ENCODE results near the gene IL1RAPL2.

- TF ChIP-seq, protein P1, sequence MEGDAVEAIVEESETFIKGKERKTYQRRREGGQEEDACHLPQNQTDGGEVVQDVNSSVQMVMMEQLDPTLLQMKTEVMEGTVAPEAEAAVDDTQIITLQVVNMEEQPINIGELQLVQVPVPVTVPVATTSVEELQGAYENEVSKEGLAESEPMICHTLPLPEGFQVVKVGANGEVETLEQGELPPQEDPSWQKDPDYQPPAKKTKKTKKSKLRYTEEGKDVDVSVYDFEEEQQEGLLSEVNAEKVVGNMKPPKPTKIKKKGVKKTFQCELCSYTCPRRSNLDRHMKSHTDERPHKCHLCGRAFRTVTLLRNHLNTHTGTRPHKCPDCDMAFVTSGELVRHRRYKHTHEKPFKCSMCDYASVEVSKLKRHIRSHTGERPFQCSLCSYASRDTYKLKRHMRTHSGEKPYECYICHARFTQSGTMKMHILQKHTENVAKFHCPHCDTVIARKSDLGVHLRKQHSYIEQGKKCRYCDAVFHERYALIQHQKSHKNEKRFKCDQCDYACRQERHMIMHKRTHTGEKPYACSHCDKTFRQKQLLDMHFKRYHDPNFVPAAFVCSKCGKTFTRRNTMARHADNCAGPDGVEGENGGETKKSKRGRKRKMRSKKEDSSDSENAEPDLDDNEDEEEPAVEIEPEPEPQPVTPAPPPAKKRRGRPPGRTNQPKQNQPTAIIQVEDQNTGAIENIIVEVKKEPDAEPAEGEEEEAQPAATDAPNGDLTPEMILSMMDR (IDR thresholded peaks at IDR 0.05), result no peak
- TF ChIP-seq POLR2A (IDR thresholded peaks at IDR 0.05), result no peak
- TF ChIP-seq EP300 (IDR thresholded peaks at IDR 0.05; ENCODE audit: low read depth), result no peak
Measured at GRCh38 chrX:104697294-104697693, 131.3 kb downstream of the IL1RAPL2 start.

All from transverse colon (tissue), 3 donors.